ENCODE data around the gene FES. TPM values are rescaled to one million over a fixed set of nuclear protein-coding genes. Genes with fewer than 3 reads are reported as not detected.
"Not testable (repeated sequence)": the region's sequence is repeated elsewhere in the genome, so short reads cannot be mapped to it uniquely, and the experiment has no call there.

FES gene
- total RNA-seq: 39.4 TPM

- ATAC-seq: peak; percentile 44
- DNase-seq (ENCODE audit: low spot score): peak; percentile 77
These were observed at the start of gene FES for GRCh38 chr15:90883976-90884718. TSS of gene FES (plus strand) at chr15:90884504. CDS start at chr15:90885046, 542 bp downstream.

- ATAC-seq (no peak), DNase-seq (ENCODE audit: low spot score) (no peak)
These were observed 49.7 kb upstream of the FES start for GRCh38 chr15:90834626-90835025.

GRCh38 chr15:90836296-90836871 lies 47.9 kb upstream of the FES start:
- DNase-seq (ENCODE audit: low spot score) (no peak), ATAC-seq (peak; percentile 21)

- no peak for DNase-seq (ENCODE audit: low spot score)
- no peak for ATAC-seq
These were observed 47.2 kb upstream of the FES start for GRCh38 chr15:90837094-90837493.

GRCh38 chr15:90838139-90838538 lies 46.2 kb upstream of the FES start:
- DNase-seq (ENCODE audit: low spot score): no peak

GRCh38 chr15:90838544-90838943 lies 45.8 kb upstream of the FES start:
- no peak for DNase-seq (ENCODE audit: low spot score)

More at GRCh38 chr15:90838139-90838538, 46.2 kb upstream of the FES start:
- no peak for ATAC-seq

GRCh38 chr15:90839187-90840071 lies 44.9 kb upstream of the FES start:
- no peak for DNase-seq (ENCODE audit: low spot score)
- ATAC-seq: peak; percentile 41

More at GRCh38 chr15:90838544-90838943, 45.8 kb upstream of the FES start:
- ATAC-seq: no peak

- DNase-seq (ENCODE audit: low spot score): no peak
- ATAC-seq: no peak
These were observed 44.0 kb upstream of the FES start for GRCh38 chr15:90840157-90840855.

- ATAC-seq (no peak), DNase-seq (ENCODE audit: low spot score) (no peak)
These were observed 43.4 kb upstream of the FES start for GRCh38 chr15:90840954-90841353.

GRCh38 chr15:90844696-90845095 lies 39.6 kb upstream of the FES start:
- no peak for ATAC-seq
- no peak for DNase-seq (ENCODE audit: low spot score)

- peak; percentile 19 for ATAC-seq
- DNase-seq (ENCODE audit: low spot score): no peak
These were observed 38.9 kb upstream of the FES start for GRCh38 chr15:90845201-90845949.

- DNase-seq (ENCODE audit: low spot score); ATAC-seq: not testable (repeated sequence)
These were observed 34.9 kb upstream of the FES start for GRCh38 chr15:90849424-90849823.

GRCh38 chr15:90851114-90851513 lies 33.2 kb upstream of the FES start:
- ATAC-seq: no peak

GRCh38 chr15:90851940-90852339 lies 32.4 kb upstream of the FES start:
- ATAC-seq (no peak), DNase-seq (ENCODE audit: low spot score) (no peak)

More at GRCh38 chr15:90851114-90851513, 33.2 kb upstream of the FES start:
- no peak for DNase-seq (ENCODE audit: low spot score)

- DNase-seq (ENCODE audit: low spot score): no peak
These were observed 29.2 kb upstream of the FES start for GRCh38 chr15:90855139-90855538.

GRCh38 chr15:90857337-90857736 lies 27.0 kb upstream of the FES start:
- DNase-seq (ENCODE audit: low spot score) (no peak), ATAC-seq (no peak)

More at GRCh38 chr15:90855139-90855538, 29.2 kb upstream of the FES start:
- no peak for ATAC-seq

GRCh38 chr15:90857883-90858443 lies 26.3 kb upstream of the FES start:
- peak; percentile 1 for ATAC-seq
- DNase-seq (ENCODE audit: low spot score): no peak

- peak; percentile 85 for DNase-seq (ENCODE audit: low spot score)
- ATAC-seq: peak; percentile 53
These were observed 24.8 kb upstream of the FES start for GRCh38 chr15:90859234-90860131.

GRCh38 chr15:90860450-90860849 lies 23.9 kb upstream of the FES start:
- peak; percentile 47 for ATAC-seq
- DNase-seq (ENCODE audit: low spot score): peak; percentile 85

Data from left lobe of liver (tissue), 2 donors.